NCI-H1694 (cell line): ENCODE data around the gene NIN.
"Not testable (repeated sequence)": the region's sequence is repeated elsewhere in the genome, so short reads cannot be mapped to it uniquely, and the experiment has no call there.

Experiments
- DNase-seq: peaks from one replicate; lab custom pipeline; 2025; lab: John Stamatoyannopoulos, UW

Gene NIN

DNA sequence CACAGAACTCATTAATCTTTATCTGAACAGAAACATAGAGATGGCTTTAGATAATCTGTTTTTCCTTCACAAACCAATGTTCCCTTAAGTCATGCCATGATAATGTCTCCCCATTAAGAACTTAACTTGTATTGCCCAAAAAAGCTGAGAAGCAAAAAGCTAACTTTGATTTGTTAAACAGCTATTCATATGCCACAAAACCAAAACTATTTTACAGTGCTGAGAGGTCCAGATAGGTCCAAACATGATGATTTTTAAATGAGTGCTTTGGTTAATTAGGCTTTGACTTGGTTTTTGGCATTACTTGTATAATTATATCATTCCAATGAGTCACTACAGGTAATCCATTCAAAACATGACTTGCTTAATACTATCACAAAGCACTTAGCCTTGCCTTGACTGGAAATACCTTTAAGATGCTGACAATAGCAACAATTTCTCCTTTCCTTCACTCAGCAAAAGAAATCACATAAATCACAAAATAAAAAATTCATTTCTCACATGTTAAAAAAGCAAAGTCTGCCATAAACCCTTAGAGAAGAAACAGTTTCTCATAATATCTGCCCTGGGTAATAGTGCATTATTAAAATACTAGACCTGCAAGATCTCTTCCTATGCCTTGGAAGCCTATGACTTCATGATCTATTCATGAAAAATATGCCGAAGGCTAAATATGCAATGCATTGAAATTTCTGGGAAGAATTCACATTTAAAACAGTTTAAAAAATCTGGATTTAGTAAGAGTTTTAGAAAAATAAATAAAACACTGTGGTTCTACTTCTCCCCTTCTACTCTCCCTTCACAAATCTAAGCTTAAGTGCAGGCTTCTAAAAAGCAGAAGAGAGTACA is 110.8 kb downstream of the NIN start:
- DNase-seq = no peak

DNA sequence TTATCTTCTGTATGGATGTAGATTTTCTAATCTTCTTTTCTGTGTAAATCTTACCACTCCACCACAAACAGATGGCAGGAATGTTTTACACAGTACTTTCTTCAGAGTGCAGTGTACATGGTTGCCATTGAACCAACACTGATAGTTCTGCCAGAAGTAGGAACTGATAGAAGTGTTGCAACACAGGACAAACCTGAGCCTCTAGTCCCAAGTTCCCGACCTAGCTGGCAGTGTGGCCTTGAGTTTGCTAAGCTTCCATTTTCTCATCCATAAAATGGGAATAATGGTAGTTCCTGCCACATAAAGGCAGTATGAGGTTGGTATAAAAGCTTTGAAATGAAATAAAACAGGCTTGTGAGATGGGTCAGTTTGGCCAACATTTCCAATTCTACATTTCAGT is 112.0 kb downstream of the NIN start:
- no peak for DNase-seq

DNA sequence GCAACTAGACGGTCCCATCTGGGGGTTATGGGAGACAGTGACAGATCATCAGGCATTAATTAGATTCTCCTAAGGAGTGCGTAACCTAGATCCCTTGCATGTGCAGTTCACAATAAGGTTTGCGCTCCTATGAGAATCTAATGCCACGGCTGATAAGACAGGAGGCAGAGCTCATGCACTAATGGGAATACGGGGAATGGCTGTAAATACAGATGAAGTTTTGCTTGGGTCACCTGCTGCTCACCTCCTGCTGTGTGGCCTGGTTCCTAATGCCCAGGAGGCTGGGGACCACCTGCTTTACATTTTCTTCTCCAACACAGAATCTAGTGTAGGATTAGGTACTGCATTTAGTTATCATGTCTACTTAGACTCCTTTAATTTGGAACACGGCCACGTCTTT is 113.2 kb downstream of the NIN start:
- DNase-seq = no peak

DNA sequence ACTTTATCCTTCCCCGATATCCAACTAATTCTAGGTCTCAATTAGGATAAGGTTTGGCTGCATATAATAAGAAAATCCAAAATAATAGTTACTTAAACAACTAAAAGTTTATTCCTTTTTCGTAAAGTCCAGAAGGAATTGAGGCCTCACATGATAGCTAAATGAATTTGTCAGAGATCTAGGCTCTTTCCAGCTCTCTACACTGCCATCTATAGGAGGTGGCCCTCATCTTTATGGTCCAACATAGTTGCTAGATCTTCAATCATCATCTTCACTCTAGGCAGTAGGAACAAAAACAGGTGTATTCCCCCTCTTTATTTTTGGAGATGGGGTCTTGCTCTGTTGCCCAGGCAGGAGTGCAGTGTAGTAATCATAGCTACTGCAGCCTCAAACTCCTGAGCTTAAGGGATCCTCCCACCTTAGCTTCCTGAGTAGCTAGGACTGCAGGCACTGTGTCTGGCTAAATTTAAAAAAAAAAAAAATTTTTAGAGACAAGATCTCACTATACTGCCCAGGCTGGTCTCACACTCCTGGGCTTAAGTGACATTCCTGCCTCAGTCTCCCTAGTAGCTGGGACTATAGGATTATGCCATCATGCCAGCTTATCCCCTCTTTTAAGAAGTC is 116.4 kb downstream of the NIN start:
- peak; percentile 40 for DNase-seq

DNA sequence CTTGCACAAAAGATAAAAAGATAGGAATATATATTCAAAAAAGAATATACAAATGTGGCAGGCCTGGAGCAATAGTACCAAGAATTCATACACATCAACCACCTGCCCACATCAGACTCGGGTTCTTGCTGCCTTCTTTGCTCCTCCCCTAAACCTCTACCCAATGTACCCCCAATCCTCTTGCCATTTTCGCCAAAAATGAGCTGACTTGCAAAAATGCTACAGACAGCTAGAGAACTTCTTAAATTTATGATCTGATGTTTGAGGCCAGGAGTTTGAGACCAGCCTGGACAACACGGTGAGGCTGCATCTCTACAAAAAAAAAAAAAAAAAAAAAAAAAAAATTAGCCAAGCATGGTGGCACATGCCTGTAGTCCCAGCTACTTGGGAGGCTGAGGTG is 119.9 kb downstream of the NIN start:
- no peak for DNase-seq

DNA sequence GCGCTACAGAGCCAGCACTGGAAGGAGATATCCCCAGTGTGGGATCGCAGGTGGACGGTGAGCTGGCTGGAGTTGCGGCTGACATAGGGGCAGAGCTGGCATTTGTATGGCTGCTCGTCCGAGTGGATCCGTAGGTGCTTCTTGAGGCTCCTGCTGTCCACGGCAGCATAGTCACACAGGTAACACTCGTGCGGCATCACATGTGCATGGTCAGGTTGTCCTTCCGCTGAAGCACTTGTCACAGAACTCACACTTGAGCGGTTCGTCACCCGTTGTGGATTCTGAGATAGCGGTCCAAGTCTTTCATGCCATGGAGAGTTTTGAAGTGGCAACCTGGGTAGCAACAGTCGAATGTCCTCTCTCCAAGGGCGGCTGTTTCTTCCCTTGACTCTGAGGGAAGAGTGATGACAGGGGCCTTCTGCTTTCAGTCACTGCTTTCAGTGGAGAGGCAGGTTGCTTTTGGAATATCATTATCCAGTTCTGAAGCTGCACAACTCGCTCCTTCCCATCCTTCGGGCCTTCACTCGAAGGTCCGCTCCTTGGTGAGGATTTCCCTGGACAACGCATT is 125.9 kb downstream of the NIN start:
- DNase-seq = no peak

DNA sequence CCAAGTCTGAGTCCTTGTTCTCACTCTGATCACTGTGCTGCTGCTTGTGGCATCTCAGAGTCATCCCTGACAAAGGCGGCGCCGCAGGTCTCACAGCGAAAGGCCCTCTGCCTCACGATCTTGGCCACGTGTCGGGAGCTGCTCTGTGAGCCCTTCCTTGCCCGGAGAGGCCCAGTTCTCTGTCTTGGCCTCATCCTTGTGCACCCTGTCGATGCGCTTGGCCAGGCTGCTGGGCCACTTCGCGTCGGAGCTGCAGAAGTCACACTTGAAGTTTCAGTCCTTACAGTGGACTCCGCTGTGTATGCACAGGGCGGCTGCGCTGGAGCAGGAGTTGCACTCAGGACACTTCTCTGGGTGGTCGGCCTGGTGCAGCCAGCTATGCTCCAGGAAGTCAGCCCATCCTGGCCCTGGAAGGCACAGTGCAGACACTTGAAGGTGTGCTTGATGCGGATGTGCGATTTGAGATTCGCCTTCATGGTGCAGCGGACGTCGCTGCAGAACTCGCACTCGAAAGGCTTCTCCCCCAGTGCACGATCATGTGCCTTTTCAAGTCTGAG is 126.4 kb downstream of the NIN start:
- DNase-seq = no peak

DNA sequence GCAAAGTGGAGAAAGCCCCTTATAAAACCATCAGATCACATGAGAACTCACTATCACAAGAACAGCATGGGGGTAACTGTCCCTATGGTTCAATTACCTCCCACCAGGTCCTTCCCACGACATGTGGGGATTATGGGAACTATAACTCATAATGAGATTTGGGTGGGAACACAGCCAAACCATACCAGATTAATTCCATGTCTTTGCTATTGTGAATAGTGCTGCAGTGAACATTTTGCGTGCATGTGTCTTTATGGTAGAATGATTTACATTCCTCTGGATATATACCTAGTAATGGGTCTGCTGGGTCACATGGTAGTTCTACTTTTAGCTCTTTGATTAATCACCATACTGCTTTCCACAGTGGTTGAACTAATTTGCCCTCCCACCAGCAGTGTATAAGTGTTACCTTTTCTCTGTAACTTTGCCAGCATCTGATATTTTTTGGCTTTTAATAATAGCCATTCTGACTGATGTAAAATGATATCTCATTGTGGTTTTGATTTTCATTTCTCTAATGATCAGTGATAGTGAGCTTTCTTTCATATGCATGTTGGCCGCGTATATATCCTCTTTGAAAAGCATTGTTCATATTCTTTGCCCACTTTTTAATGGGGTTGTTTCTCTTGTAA is 133.2 kb downstream of the NIN start:
- no peak for DNase-seq

DNA sequence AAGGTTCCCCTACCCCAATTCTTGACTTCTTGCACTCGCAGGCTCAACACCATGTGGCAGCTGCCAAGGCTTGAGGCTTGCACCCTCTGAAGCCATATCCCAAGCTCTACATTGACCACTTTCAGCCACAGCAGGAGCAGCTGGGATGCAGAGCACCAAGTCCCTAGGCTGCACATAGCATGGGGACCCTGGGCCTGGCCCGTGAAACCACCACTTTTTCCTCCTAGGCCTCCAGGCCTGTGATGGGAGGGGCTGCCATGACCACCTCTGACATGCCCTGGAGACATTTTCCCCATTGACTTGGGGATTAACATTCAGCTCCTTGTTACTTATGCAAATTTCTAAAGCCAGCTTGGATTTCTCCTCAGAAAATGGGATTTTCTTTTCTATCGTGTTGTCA is 136.7 kb downstream of the NIN start:
- not testable (repeated sequence) for DNase-seq

DNA sequence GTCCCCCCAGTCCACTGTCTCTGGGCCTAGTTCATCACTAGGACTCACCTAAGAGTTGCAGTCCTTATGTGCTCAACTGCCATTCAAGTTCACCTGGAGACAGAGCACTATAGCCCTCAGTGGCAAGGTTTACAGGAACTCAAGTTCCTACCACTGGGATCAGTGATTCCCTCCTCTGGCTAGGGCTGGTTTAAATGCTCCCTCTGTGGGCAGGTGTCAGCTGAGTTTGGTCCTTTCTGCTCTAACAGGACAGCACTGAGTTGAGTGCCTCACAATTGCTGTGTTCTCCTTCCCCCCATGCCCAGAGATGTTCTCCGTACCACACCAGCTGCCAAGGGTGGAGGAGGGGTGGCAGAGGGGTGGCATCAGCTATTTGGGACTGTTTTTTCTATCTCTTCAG is 142.1 kb downstream of the NIN start:
- DNase-seq = no peak

DNA sequence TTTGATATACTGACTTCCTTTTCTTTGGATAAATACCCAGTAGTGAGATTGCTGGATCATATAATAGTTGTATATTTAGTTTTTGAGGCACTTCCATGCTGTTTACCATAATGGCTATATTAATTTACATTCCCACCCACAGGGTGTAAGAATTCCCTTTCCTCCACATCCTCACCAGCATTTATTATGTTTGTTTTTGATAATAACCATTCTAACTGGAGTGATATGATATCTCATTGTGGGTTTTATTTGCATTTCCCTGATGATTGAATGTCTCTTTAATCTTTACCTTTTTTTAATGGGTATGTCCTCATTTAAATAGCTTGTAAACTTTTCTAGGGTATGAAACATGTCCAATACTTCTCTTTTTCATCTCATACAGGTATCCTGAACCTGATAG is 151.3 kb downstream of the NIN start:
- DNase-seq = no peak

DNA sequence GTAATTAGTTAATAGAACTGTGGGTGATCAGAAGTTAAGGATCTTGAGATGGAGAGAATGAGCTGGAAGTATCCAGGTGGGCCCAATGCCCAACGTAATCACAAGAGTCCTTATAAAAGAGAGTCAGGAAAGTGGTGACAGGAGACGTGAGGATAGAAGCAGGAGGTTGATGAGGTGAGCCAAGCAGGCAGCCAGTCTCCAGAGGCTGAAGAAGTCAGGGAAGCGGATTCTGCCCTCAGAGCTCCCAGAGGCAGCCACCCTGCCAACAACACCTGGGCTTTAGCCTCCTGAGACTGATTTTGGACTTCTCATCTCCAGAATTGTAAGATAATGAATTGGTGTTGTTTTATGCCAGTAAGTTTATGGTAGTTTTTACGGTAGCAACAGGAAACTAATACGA is 152.8 kb downstream of the NIN start:
- DNase-seq = no peak

DNA sequence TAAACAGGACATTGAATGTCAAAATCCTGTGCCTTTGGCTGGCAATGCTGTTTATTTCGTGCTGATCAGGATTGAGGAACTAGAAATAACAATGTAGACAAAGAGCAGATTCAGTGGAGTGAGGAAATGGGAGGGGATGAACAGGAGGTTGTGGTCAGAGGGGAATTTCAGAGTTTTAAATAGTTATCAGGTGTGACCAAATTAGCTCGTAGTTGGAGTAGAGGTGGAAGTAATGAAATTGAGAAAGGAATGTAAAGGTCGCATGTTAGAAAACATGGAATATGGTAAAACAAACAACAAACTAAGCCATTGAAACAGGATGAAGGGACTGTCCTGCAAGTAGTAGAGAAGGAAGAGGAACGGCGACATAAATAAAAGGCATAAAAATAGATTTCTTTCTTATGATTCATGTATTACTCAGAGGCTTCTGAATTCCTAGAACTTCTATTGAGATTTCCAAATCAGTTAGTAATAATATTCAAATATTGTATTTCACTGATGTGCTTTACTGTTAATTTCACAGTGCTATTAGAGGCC is 153.4 kb downstream of the NIN start:
- no peak for DNase-seq

DNA sequence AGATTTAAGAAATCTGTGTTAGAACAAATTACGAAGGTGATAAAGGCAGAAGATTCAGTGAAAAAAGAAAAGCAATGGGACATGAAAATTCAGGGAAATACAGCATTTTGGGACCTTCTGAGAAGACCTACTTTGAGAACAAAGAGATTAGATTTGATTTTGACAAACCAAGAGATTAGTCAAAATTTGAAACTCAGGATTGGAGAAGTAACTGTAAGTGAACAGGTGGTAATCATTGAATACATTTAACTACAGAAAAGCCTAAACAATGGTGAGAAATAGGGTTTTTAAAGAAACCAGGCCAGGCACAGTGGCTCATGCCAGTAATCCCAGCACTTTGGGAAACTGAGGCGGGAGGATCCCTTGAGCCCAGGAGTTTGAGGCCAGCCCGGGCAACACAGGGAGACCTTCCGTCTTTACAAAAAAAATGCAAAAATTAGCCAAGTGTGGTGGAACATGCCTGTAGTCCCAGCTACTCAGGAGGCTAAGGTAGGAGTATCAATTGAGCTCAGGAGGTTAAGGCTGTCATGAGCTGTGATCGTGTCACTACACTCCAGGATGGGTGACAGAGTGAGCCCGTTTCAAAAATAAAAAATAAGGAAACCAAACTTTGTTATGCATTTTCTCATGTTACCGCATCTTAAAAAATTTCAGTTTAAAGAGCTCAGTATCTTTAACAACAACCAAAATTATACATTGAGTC is 154.0 kb downstream of the NIN start:
- DNase-seq = no peak

DNA sequence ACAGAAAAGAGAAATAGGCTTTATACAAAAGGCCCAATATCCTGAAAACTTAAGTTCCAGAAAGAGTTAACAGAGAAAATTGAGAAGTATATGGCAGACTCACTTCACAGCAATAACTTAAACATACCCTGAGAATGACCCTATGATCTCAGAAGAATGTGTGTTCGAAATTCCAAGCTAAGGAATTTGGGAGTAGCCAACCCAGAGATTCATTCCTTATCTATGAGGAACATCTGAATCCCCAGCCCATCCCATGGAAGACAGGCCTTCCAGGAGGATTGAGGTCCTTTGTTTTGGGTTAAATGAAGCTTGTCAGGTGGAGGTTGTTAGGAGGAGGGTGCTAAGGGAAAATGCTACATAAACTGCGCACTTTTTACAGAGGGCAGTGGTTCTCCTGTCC is 155.4 kb downstream of the NIN start:
- DNase-seq = no peak

DNA sequence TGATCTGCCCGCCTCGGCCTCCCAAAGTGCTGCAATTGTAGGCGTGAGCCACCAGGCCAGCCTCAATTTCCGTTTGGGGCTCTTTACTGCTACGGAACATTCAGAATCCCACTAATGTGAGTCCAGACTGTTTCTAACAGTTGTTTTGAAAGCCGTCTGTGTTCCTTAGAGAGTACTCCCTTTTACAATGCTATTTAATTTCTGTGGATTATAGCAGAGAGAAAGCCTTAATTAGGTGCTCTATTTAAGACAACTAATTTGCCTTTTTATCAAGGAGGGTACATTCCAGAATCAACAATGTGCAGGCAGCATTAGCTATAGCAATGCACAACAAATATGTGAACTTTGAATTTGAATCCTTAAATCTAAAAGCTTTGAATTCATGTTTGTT is 160.1 kb downstream of the NIN start:
- DNase-seq = no peak

DNA sequence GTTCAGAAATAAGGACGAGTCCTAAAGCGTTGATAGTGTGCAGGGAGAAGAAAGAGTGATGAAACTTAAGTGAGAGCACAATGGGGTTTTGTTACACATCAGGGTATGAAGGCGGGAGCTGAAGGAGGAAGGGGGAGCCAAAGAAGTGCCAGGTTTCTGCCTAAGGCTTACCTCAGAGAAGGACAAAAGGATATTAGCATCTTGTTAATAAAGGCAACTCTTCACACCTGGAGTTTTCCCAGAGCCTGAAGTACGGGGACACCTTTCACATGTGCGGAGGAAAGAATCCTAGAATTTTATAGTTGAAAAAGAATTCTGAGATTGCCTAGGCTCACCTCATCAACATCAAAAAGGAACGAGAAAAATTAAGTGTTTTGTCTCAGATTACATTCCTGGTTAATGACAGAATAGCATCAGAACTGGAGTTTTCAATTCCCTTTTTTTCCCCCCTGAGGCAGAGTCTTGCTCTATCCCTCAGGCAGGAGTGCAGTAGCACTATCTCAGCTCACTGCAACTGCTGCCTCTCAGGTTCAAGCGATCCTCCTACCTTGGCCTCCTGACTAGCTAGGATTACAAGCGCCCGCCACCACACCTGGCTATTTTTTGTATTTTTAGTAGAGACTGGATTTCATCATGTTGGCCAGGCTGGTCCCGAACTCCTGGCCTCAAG is 160.6 kb downstream of the NIN start:
- DNase-seq = no peak
